BE2C (cell line): Measurements from ENCODE around the gene ANP32A.
A peak's percentile ranks its signal among the peaks of the same experiment; 100 is the strongest.

Experiments
- DNase-seq: peaks from one replicate; pipeline ENCODE4 v3.0.0-alpha.2; 2020
- H3K27me3 ChIP-seq: fragments of 250-450 bp; sonication (Bioruptor Pico); 2 replicates; pipeline ENCODE4 v1.5.1; 2020; ENCODE audit warnings: mild to moderate bottlenecking
- H3K36me3 ChIP-seq: fragments of 250-450 bp; sonication (Bioruptor Pico); 2 replicates; pipeline ENCODE4 v1.5.1; 2020; ENCODE audit warnings: mild to moderate bottlenecking
- H3K4me1 ChIP-seq: fragments of 250-450 bp; sonication (Bioruptor Pico); 2 replicates; pipeline ENCODE4 v1.5.1; 2020
- H3K4me3 ChIP-seq: 2 replicates; pipeline ENCODE4 v1.5.1; 2011; ENCODE audit warnings: low read depth, low read length
- H3K9me3 ChIP-seq: fragments of 250-450 bp; sonication (Bioruptor Pico); 2 replicates; pipeline ENCODE4 v1.5.1; 2020
- TF ChIP-seq, protein P1 (sequence below): IDR thresholded peaks from 2 replicates; pipeline ENCODE4 v1.5.1; 2012; ENCODE audit warnings: mild to moderate bottlenecking, low read depth, low read length

ANP32A gene

GRCh38 chr15:68734881-68735280 is 85.8 kb downstream of the ANP32A start:
- Histone ChIP-seq H3K4me3 (no peak overlapping the region), H3K27me3 (no peaks in the 10 kb centered on the region), H3K9me3 (no peaks in the 10 kb centered on the region), H3K36me3 (no peaks in the 10 kb centered on the region), H3K4me1 (peaks cover 12% of the 10 kb centered on the region)
- no peak for DNase-seq
- TF ChIP-seq, protein P1, sequence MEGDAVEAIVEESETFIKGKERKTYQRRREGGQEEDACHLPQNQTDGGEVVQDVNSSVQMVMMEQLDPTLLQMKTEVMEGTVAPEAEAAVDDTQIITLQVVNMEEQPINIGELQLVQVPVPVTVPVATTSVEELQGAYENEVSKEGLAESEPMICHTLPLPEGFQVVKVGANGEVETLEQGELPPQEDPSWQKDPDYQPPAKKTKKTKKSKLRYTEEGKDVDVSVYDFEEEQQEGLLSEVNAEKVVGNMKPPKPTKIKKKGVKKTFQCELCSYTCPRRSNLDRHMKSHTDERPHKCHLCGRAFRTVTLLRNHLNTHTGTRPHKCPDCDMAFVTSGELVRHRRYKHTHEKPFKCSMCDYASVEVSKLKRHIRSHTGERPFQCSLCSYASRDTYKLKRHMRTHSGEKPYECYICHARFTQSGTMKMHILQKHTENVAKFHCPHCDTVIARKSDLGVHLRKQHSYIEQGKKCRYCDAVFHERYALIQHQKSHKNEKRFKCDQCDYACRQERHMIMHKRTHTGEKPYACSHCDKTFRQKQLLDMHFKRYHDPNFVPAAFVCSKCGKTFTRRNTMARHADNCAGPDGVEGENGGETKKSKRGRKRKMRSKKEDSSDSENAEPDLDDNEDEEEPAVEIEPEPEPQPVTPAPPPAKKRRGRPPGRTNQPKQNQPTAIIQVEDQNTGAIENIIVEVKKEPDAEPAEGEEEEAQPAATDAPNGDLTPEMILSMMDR: no peak

- TF ChIP-seq, protein P1: no peak
- Histone ChIP-seq H3K4me3 (no peak overlapping the region), H3K4me1 (peaks cover 12% of the 10 kb centered on the region), H3K27me3 (no peaks in the 10 kb centered on the region), H3K9me3 (no peaks in the 10 kb centered on the region), H3K36me3 (no peaks in the 10 kb centered on the region)
- no peak for DNase-seq
Observed at GRCh38 chr15:68734352-68734751, 86.3 kb downstream of the ANP32A start.

- H3K4me3 ChIP-seq: no peak overlapping the region
- DNase-seq: no peak
- TF ChIP-seq, protein P1: no peak
- peaks cover 12% of the 10 kb centered on the region for H3K4me1 ChIP-seq
- H3K9me3 ChIP-seq: no peaks in the 10 kb centered on the region
- H3K36me3 ChIP-seq: no peaks in the 10 kb centered on the region
- H3K27me3 ChIP-seq: no peaks in the 10 kb centered on the region
Observed at GRCh38 chr15:68733666-68734065, 87.0 kb downstream of the ANP32A start.

GRCh38 chr15:68732451-68732850 is 88.2 kb downstream of the ANP32A start:
- Histone ChIP-seq H3K4me3 (no peak overlapping the region), H3K9me3 (no peaks in the 10 kb centered on the region), H3K4me1 (peaks cover 12% of the 10 kb centered on the region), H3K36me3 (no peaks in the 10 kb centered on the region), H3K27me3 (no peaks in the 10 kb centered on the region)
- DNase-seq: no peak
- TF ChIP-seq, protein P1: no peak

DNA sequence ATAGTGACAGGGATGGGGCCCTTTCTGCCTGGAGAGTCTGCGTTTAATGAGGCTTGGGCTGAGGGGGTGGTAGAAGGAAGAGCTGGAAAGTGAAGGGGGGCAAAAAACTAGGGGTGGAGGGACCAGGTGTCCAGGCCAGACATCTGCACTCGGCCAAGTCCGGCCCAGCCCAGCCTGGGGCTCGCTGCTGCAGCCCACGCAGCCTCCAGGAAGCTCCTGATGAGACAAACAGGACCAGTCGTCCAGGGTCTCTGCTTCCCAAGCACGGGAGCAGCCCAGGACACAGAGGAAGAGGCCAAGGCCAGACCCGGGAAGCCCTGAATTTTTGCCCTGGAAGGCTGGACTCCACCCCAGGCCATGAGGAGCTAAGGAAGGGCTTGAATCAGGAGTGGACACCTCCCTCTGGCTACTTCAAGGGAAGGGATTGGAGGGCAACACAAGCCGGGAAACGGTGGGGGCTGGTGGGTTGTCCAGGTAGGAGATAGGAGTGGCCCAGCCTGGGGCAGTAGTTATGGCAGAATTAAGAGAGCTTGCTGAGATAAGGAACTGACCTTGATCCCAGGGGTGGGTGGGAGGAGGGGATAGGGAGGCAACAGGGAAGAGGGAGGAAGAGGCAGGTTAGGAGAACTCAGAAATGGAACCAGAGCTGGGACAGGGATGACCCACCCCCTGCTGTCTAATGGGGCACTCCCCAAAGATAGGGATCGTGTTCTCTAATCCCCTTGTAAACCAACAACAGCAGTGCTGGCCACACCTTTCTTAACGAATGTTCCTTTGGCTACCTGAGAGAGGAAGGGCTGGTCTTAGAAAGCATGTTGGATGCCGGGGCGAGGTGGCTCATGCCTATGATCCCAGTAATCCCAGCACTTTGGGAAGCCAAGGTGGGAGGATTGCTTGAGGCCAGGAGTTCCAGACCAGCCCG is 89.5 kb downstream of the ANP32A start:
- TF ChIP-seq, protein P1: no peak
- no peaks in the 10 kb centered on the region for H3K27me3 ChIP-seq

DNA sequence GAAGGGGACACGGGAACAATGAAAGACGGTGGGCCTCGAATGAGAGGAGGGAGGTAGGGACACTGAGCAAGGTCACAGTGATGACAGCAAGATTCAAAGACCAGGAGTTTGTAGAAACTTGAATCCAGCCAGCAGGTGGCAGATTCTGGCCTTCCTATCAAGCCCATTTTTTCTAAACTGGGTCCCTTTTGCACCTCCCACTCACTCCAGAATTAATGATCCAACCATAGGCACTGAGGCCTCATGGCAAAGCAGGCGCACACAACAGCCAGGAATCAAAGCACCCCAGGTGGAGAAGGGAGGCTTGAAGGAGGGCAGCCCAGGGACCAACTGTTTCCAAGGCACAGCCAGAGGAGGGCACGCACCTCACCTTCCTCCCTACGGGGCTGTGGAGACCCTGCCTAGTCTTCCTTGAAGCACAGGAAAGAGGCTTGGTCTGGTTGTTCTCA is 90.2 kb downstream of the ANP32A start:
- Histone ChIP-seq H3K4me3 (no peak overlapping the region), H3K9me3 (no peaks in the 10 kb centered on the region), H3K27me3 (no peaks in the 10 kb centered on the region), H3K4me1 (peaks cover 12% of the 10 kb centered on the region), H3K36me3 (no peaks in the 10 kb centered on the region)
- TF ChIP-seq, protein P1: peak; percentile 70
- peak; percentile 47 for DNase-seq

More for the DNA sequence above, 89.5 kb downstream of the ANP32A start:
- H3K4me1 ChIP-seq: peaks cover 12% of the 10 kb centered on the region
- DNase-seq: no peak
- H3K4me3 ChIP-seq: no peak overlapping the region
- no peaks in the 10 kb centered on the region for H3K36me3 ChIP-seq
- H3K9me3 ChIP-seq: no peaks in the 10 kb centered on the region
